ENCODE measurements around the gene PRR15L.
"Not testable (repeated sequence)": the region's sequence is repeated elsewhere in the genome, so short reads cannot be mapped to it uniquely, and the experiment has no call there.

Gene PRR15L

DNA sequence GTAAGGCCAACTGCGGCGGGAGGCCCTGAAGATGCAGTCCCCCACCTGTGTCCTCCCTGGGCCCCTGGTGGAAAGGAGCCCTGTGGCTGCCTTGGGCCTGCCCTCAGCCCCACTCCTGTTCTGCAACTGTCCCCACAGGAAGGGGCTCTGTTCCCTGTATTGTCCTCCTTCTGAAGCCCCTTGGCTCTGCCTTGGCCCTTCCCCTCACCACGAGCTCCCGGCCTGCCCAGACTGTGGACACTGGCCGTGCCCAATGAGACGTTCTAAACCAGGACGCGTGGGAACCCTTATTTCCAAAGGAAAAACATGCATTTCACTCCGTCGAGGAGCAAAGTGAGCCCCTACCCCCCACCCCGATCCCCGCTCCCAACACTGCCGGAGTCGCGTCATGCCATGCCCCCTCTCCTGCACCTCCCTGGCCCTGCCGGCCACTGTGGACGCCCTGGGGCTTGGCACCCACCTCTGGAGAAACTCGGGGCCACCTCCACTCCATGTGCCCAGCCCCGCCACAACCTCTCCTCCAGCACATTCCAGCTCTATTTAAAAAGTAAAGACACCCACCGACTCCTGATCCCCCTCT is 29.8 kb downstream of the PRR15L start:
- Histone ChIP-seq H3K79me2 (ENCODE audit: insufficient read depth, low read length) (no peaks in the 10 kb centered on the region), H4K20me1 (ENCODE audit: low read depth, low read length) (no peaks in the 10 kb centered on the region), H3K27me3 (ENCODE audit: low read length) (no peaks in the 10 kb centered on the region), H3K4me3 (ENCODE audit: insufficient read depth, low read length, poor library complexity, severe bottlenecking) (no peak overlapping the region), H3K27ac (ENCODE audit: low read depth, low read length) (no peak overlapping the region), H3F3A (ENCODE audit: insufficient read depth) (no peaks in the 10 kb centered on the region), H3K4me2 (ENCODE audit: low read depth, low read length, poor library complexity, severe bottlenecking) (no peak overlapping the region), H3K9ac (ENCODE audit: low read length) (no peak overlapping the region), H3K9me3 (ENCODE audit: insufficient read depth, low read length) (no peaks in the 10 kb centered on the region), H2AFZ (ENCODE audit: low read depth, low read length, severe bottlenecking) (no peak overlapping the region), H3K9me2 (replicated peaks; ENCODE audit: insufficient read depth, low read length) (no peaks in the 10 kb centered on the region), H3K36me3 (ENCODE audit: low read length) (no peaks in the 10 kb centered on the region)
- TF ChIP-seq, protein P1, sequence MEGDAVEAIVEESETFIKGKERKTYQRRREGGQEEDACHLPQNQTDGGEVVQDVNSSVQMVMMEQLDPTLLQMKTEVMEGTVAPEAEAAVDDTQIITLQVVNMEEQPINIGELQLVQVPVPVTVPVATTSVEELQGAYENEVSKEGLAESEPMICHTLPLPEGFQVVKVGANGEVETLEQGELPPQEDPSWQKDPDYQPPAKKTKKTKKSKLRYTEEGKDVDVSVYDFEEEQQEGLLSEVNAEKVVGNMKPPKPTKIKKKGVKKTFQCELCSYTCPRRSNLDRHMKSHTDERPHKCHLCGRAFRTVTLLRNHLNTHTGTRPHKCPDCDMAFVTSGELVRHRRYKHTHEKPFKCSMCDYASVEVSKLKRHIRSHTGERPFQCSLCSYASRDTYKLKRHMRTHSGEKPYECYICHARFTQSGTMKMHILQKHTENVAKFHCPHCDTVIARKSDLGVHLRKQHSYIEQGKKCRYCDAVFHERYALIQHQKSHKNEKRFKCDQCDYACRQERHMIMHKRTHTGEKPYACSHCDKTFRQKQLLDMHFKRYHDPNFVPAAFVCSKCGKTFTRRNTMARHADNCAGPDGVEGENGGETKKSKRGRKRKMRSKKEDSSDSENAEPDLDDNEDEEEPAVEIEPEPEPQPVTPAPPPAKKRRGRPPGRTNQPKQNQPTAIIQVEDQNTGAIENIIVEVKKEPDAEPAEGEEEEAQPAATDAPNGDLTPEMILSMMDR (IDR thresholded peaks at IDR 0.05; ENCODE audit: insufficient read depth, low read length, poor library complexity, severe bottlenecking), result no peak
- no peak for TF ChIP-seq EZH2phosphoT487 (conservative IDR thresholded peaks at IDR 0.05; ENCODE audit: low read length)

DNA sequence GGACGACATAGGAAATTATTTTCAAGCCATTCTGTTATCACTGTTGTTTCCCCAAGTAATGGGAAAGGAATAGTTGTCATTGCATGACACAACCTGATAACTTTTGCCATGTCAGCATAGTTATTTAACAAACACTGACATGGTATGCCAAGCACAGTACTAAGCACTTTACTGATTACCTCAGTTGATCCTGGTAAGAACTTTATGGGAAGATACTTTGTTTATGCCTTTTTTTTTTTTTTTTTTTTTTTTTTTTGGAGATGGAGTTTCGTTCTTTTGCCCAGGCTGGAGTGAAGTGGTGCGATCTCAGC is 32.0 kb downstream of the PRR15L start:
- TF ChIP-seq, protein P1 (IDR thresholded peaks at IDR 0.05; ENCODE audit: insufficient read depth, low read length, poor library complexity, severe bottlenecking), result no peak
- TF ChIP-seq EZH2phosphoT487 (conservative IDR thresholded peaks at IDR 0.05; ENCODE audit: low read length), result no peak
- H3K4me2 ChIP-seq (ENCODE audit: low read depth, low read length, poor library complexity, severe bottlenecking), result no peak overlapping the region
- H4K20me1 ChIP-seq (ENCODE audit: low read depth, low read length), result no peaks in the 10 kb centered on the region
- H3K9ac ChIP-seq (ENCODE audit: low read length), result no peak overlapping the region
- H3K4me3 ChIP-seq (ENCODE audit: insufficient read depth, low read length, poor library complexity, severe bottlenecking), result no peak overlapping the region
- no peaks in the 10 kb centered on the region for H3K27me3 ChIP-seq (ENCODE audit: low read length)
- H3K27ac ChIP-seq (ENCODE audit: low read depth, low read length), result no peak overlapping the region
- H3K79me2 ChIP-seq (ENCODE audit: insufficient read depth, low read length), result no peaks in the 10 kb centered on the region
- no peaks in the 10 kb centered on the region for H3F3A ChIP-seq (ENCODE audit: insufficient read depth)
- no peaks in the 10 kb centered on the region for H3K9me3 ChIP-seq (ENCODE audit: insufficient read depth, low read length)
- no peaks in the 10 kb centered on the region for H3K9me2 ChIP-seq (replicated peaks; ENCODE audit: insufficient read depth, low read length)
- H3K36me3 ChIP-seq (ENCODE audit: low read length), result no peaks in the 10 kb centered on the region
- H2AFZ ChIP-seq (ENCODE audit: low read depth, low read length, severe bottlenecking), result no peak overlapping the region

DNA sequence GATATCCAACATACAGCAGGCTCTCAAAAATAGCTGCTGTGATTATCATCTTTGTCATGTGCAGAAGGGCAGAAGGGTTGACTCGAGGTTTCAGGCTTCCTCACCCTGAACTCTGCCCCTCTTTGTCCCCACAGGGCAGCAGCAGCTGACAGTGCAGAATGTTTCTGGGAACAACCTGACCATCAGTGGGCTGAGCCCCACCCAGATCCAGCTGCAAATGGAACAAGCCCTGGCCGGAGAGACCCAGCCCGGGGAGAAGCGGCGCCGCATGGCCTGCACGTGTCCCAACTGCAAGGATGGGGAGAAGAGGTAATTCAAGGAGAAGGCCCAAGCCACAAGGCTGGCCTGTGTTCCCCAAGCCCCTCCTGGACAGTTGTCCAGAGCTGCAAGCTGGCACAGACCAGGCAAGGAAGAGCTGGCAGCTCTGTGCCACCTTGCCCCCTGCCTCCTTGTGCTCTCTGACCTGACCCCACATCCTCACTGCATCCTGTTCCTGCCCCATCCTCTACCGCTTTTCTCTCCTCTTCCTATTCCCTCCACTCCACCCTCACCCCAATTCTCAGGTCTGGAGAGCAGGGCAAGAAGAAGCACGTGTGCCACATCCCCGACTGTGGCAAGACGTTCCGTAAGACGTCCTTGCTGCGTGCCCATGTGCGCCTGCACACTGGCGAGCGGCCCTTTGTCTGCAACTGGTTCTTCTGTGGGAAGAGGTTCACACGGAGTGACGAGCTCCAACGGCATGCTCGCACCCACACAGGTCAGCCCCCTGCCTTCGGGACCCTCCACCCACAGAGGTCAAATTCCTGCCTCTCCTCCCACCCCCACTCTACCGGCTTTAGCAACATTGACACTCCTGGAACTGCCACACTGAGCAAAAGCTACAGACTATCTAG is 32.7 kb downstream of the PRR15L start:
- H3K27ac ChIP-seq (ENCODE audit: low read depth, low read length), result no peak overlapping the region
- no peaks in the 10 kb centered on the region for H3K27me3 ChIP-seq (ENCODE audit: low read length)
- no peak overlapping the region for H3K4me2 ChIP-seq (ENCODE audit: low read depth, low read length, poor library complexity, severe bottlenecking)
- no peaks in the 10 kb centered on the region for H3K9me3 ChIP-seq (ENCODE audit: insufficient read depth, low read length)
- H3K4me3 ChIP-seq (ENCODE audit: insufficient read depth, low read length, poor library complexity, severe bottlenecking), result no peak overlapping the region
- H4K20me1 ChIP-seq (ENCODE audit: low read depth, low read length), result no peaks in the 10 kb centered on the region
- no peaks in the 10 kb centered on the region for H3K36me3 ChIP-seq (ENCODE audit: low read length)
- H3F3A ChIP-seq (ENCODE audit: insufficient read depth), result no peaks in the 10 kb centered on the region
- no peak overlapping the region for H3K9ac ChIP-seq (ENCODE audit: low read length)
- no peak for TF ChIP-seq EZH2phosphoT487 (conservative IDR thresholded peaks at IDR 0.05; ENCODE audit: low read length)
- TF ChIP-seq, protein P1 (IDR thresholded peaks at IDR 0.05; ENCODE audit: insufficient read depth, low read length, poor library complexity, severe bottlenecking), result no peak
- H2AFZ ChIP-seq (ENCODE audit: low read depth, low read length, severe bottlenecking), result no peak overlapping the region
- H3K9me2 ChIP-seq (replicated peaks; ENCODE audit: insufficient read depth, low read length), result no peaks in the 10 kb centered on the region
- H3K79me2 ChIP-seq (ENCODE audit: insufficient read depth, low read length), result no peaks in the 10 kb centered on the region

DNA sequence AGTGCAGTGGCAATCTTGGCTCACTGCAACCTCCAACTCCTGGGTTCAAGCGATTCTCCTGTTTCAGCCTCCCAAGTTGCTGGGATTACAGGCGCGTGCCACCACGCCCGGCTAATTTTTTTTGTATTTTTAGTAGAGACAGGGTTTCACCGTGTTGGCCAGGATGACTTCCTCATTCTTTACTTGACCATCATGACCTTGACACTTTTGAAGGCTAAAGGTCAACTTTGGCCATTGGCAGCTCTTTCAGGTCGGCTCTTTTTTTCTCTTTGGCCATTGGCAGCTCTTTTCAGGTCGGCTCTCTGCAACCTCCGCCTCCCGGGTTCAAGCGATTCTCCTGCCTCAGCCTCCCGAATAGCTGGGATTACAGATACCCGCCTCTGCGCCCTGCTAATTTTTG is 37.8 kb downstream of the PRR15L start:
- H3K79me2 ChIP-seq (ENCODE audit: insufficient read depth, low read length); H3K9ac ChIP-seq (ENCODE audit: low read length); H3K4me2 ChIP-seq (ENCODE audit: low read depth, low read length, poor library complexity, severe bottlenecking); H3F3A ChIP-seq (ENCODE audit: insufficient read depth); H3K9me2 ChIP-seq (replicated peaks; ENCODE audit: insufficient read depth, low read length); H4K20me1 ChIP-seq (ENCODE audit: low read depth, low read length); H3K27ac ChIP-seq (ENCODE audit: low read depth, low read length); H3K9me3 ChIP-seq (ENCODE audit: insufficient read depth, low read length); H3K36me3 ChIP-seq (ENCODE audit: low read length); H3K27me3 ChIP-seq (ENCODE audit: low read length); H2AFZ ChIP-seq (ENCODE audit: low read depth, low read length, severe bottlenecking); H3K4me3 ChIP-seq (ENCODE audit: insufficient read depth, low read length, poor library complexity, severe bottlenecking): not testable (repeated sequence)

All from SU-DHL-6 (cell line).